Endothelial cell of umbilical vein (primary cell): Measurements from ENCODE around the gene IGFBPL1. TPM values are rescaled to one million over a fixed set of nuclear protein-coding genes. Genes with fewer than 3 reads are reported as not detected.

ENCODE experiments used
- BruUV-seq: library from RNA; stranded (reverse); fragments of 400-500 nt; replicated peaks from 2 replicates; lab custom pipeline; 2021; lab: Mats Ljungman, UMichigan
- CTCF ChIA-PET: fragments of 300-600, 350-600 bp; sonication (Branson Sonifier 250); formaldehyde crosslinking; loops from one replicate; lab custom pipeline; 2021; ENCODE audit warnings: antibody characterized with exemption, inconsistent platforms; lab: Charles Lee
- POLR2A ChIA-PET: fragments of 300-600, 350-600 bp; sonication (Branson Sonifier 250); formaldehyde crosslinking; loops from one replicate; lab custom pipeline; 2021; ENCODE audit warnings: antibody characterized with exemption, inconsistent platforms; lab: Charles Lee
- DNase-seq: peaks from one replicate; pipeline ENCODE4 v3.0.0-alpha.2; 2011; ENCODE audit warnings: low read depth, low spot score
- FAIRE-seq: peaks from 2 replicates; lab custom pipeline; 2011; peaks lifted over from hg19 to GRCh38; lab: Jason Lieb, UNC
- H2AFZ ChIP-seq: 2 replicates; pipeline ENCODE4 v1.6.0; 2012; ENCODE audit warnings: low read depth, low read length, control low read depth, inconsistent platforms
- H3K27ac ChIP-seq: 2 replicates; pipeline ENCODE4 v1.5.1; 2011; ENCODE audit warnings: low read depth, mild to moderate bottlenecking, control low read depth, low read length, moderate library complexity; ENCODE audit not compliant: insufficient read depth
- H3K27me3 ChIP-seq, 2 experiments: 2 replicates each; pipeline versions ENCODE4 v1.6.0 to v1.6.1; 2011; ENCODE audit warnings: low read length in 2 of 2, mixed read lengths in 1 of 2; ENCODE audit not compliant: control insufficient read depth in 2 of 2, insufficient read depth in 2 of 2
- H3K36me3 ChIP-seq, 2 experiments: 2 replicates in 1 of 2; 3 replicates in 1 of 2; pipeline ENCODE4 v1.5.1; 2011; ENCODE audit warnings: low read length in 2 of 2, mild to moderate bottlenecking in 1 of 2, moderate library complexity in 1 of 2; ENCODE audit not compliant: control insufficient read depth in 2 of 2, insufficient read depth in 2 of 2; ENCODE audit errors: extremely low read depth in 1 of 2
- H3K4me1 ChIP-seq: 3 replicates; pipeline ENCODE4 v1.5.1; 2011; ENCODE audit warnings: mild to moderate bottlenecking, low read length; ENCODE audit not compliant: control insufficient read depth, insufficient read depth; ENCODE audit errors: extremely low read depth
- H3K4me2 ChIP-seq: 2 replicates; pipeline ENCODE4 v1.6.1; 2011; ENCODE audit warnings: low read length, control low read depth, mixed read lengths; ENCODE audit not compliant: insufficient read depth
- H3K4me3 ChIP-seq, 3 experiments: fragments of 200-600 bp in 1 of 3; sonication (generic), shearing (Covaris generic) in 1 of 3; replicated peaks in 1 of 3; 2 replicates each; pipeline ENCODE4 v1.5.1; 2011 to 2016; ENCODE audit warnings: control low read depth in 3 of 3, low read length in 3 of 3, mild to moderate bottlenecking in 2 of 3, inconsistent platforms in 1 of 3, low read depth in 1 of 3, moderate library complexity in 1 of 3; ENCODE audit not compliant: insufficient read depth in 1 of 3
- H3K79me2 ChIP-seq: 2 replicates; pipeline ENCODE4 v1.6.0; 2012; ENCODE audit warnings: low read length, inconsistent platforms; ENCODE audit not compliant: control insufficient read depth, insufficient read depth
- H3K9ac ChIP-seq: replicated peaks from 2 replicates; pipeline ENCODE3; 2011; ENCODE audit warnings: low read length, control low read depth; ENCODE audit not compliant: insufficient read depth; ENCODE audit errors: extremely low read depth
- H3K9me1 ChIP-seq: replicated peaks from 3 replicates; pipeline ENCODE4 v1.6.0; 2011; ENCODE audit warnings: mild to moderate bottlenecking, low read length; ENCODE audit not compliant: control insufficient read depth, insufficient read depth; ENCODE audit errors: extremely low read depth
- H3K9me3 ChIP-seq: replicated peaks from 2 replicates; pipeline ENCODE4 v1.5.1; 2012; ENCODE audit warnings: low read length, inconsistent platforms; ENCODE audit not compliant: control insufficient read depth, insufficient read depth
- H4K20me1 ChIP-seq: replicated peaks from 2 replicates; pipeline ENCODE3; 2011; ENCODE audit warnings: mild to moderate bottlenecking, low read length; ENCODE audit not compliant: control insufficient read depth, insufficient read depth; ENCODE audit errors: extremely low read depth
- CTCF ChIP-seq, 2 donors: IDR thresholded peaks; 1 replicate in 1 of 2; 2 replicates in 1 of 2; pipeline ENCODE4 v1.5.1; 2011; ENCODE audit warnings: low read length in 2 of 2, mild to moderate bottlenecking in 2 of 2, moderate library complexity in 2 of 2, control low read depth in 1 of 2, inconsistent platforms in 1 of 2, low read depth in 1 of 2; ENCODE audit not compliant: insufficient read depth in 1 of 2; ENCODE audit errors: extremely low read depth in 1 of 2
- EZH2 ChIP-seq: IDR thresholded peaks from 2 replicates; pipeline ENCODE4 v1.6.1; 2012; ENCODE audit warnings: borderline replicate concordance, low read depth, mild to moderate bottlenecking, moderate library complexity, low read length, inconsistent platforms; ENCODE audit not compliant: severe bottlenecking
- FOS ChIP-seq: IDR thresholded peaks from 2 replicates; pipeline ENCODE4 v1.6.1; 2011; ENCODE audit warnings: mild to moderate bottlenecking, low read length, moderate library complexity, borderline replicate concordance; ENCODE audit not compliant: insufficient read depth
- GATA2 ChIP-seq: IDR thresholded peaks from 2 replicates; pipeline ENCODE4 v1.7.0; 2011; ENCODE audit warnings: low read depth, mild to moderate bottlenecking, moderate library complexity, mixed read lengths, low read length; ENCODE audit not compliant: insufficient read length, insufficient read depth
- JUN ChIP-seq: IDR thresholded peaks from 2 replicates; pipeline ENCODE4 v1.6.1; 2011; ENCODE audit warnings: borderline replicate concordance, low read depth; ENCODE audit not compliant: insufficient read length, insufficient read depth
- POLR2A ChIP-seq: IDR thresholded peaks from 2 replicates; pipeline ENCODE4 v1.6.1; 2012; ENCODE audit warnings: low read depth, mild to moderate bottlenecking, control low read depth, low read length
- dilution Hi-C: fragments of 300-500 bp; cut with MboI; formaldehyde crosslinking; loops from one replicate; pipeline ENCODE4 v1.15.0; 2019; ENCODE audit warnings: low sequenced_read_pairs; ENCODE audit not compliant: extremely low pct_ligation_motif_present
- intact Hi-C: fragments of 100-400 bp; cut with micrococcal nuclease; formaldehyde crosslinking; loops from one replicate; pipeline ENCODE4 v1.10.0; 2022
- polyA plus RNA-seq, 4 experiments: library from polyadenylated mRNA; depleted of rRNA in 3 of 4; stranded (reverse) in 3 of 4; unstranded in 1 of 4; fragments of >200 nt; gene quantifications; 2 replicates each; pipeline versions ENCODE4 v1.2.1 to v1.2.3, GENCODE V29; 2011 to 2012; ENCODE audit warnings: missing spikeins in 1 of 4
- total RNA-seq: library from RNA; stranded (reverse); gene quantifications from 2 replicates; pipeline ENCODE4 v1.2.3, GENCODE V29; 2021

IGFBPL1 gene
- total and polyA plus RNA-seq, 2 donors (not counting 3 experiments of a cell fraction or from before 2014, with no cell fraction given) = not detected

GRCh38 chr9:38357350-38358114 is 66.7 kb downstream of the IGFBPL1 start:
- no peak overlapping the region for H2AFZ ChIP-seq
- no peak for TF ChIP-seq JUN
- TF ChIP-seq POLR2A = no peak
- no peak for TF ChIP-seq EZH2
- TF ChIP-seq GATA2 = no peak
- no peak for TF ChIP-seq CTCF (IDR thresholded peaks at IDR 0.05; ENCODE audit: extremely low read depth in 1 of 2, insufficient read depth in 1 of 2, low read depth in 1 of 2, low read length in 2 of 2)
- no peak for TF ChIP-seq FOS
- H3K79me2 ChIP-seq = no peaks in the 10 kb centered on the region
- no peak overlapping the region for H3K9ac ChIP-seq
- H3K27me3 ChIP-seq = peaks cover 0 to 4% of the 10 kb centered on the region in 2 experiments
- no peaks in the 10 kb centered on the region for H3K4me1 ChIP-seq
- dilution Hi-C loops = no loop called here
- H3K9me1 ChIP-seq = no peaks in the 10 kb centered on the region
- H3K9me3 ChIP-seq = no peaks in the 10 kb centered on the region
- no peaks in the 10 kb centered on the region for H4K20me1 ChIP-seq
- H3K4me2 ChIP-seq = no peak overlapping the region
- BruUV-seq = no TSS peak
- FAIRE-seq (no peak), DNase-seq (no peak)
- POLR2A ChIA-PET = no interaction called here
- no peak overlapping the region for H3K4me3 ChIP-seq
- H3K27ac ChIP-seq = no peak overlapping the region
- intact Hi-C loops = no loop called here
- no peaks in the 10 kb centered on the region for H3K36me3 ChIP-seq
- CTCF ChIA-PET = interaction anchor here (1.2 to 1.9 kb wide), 4 partner anchors 9 to 444 kb away, joined by 3 to 8 read pairs (median 4); no protein-coding TSS in a partner anchor
